Loucy (cell line): ENCODE results near the gene CACNA1D.

Source experiments
- H2AFZ ChIP-seq: fragments of 200-600 bp; sonication (generic); 2 replicates; pipeline ENCODE4 v1.6.0; 2016; ENCODE audit warnings: antibody characterized with exemption, mild to moderate bottlenecking, low read length, moderate library complexity
- H3F3A ChIP-seq: fragments of 200-600 bp; 2 replicates; pipeline ENCODE4 v1.6.0; 2016; ENCODE audit warnings: antibody characterized with exemption, low read depth, mild to moderate bottlenecking
- H3K27me3 ChIP-seq: fragments of 200-600 bp; sonication (generic); 2 replicates; pipeline ENCODE4 v1.6.1; 2014; ENCODE audit warnings: low read length, mild to moderate bottlenecking; ENCODE audit not compliant: insufficient read depth, poor library complexity, severe bottlenecking
- H3K36me3 ChIP-seq: fragments of 200-600 bp; sonication (generic); 2 replicates; pipeline ENCODE4 v1.6.1; 2016; ENCODE audit warnings: low read length; ENCODE audit not compliant: insufficient read depth
- H3K4me1 ChIP-seq: fragments of 200-600 bp; sonication (generic); 2 replicates; pipeline ENCODE4 v1.5.1; 2014; ENCODE audit warnings: low read length, mild to moderate bottlenecking; ENCODE audit not compliant: insufficient read depth, poor library complexity, severe bottlenecking
- H3K4me2 ChIP-seq: fragments of 200-600 bp; sonication (generic); 2 replicates; pipeline ENCODE4 v1.6.0; 2014; ENCODE audit warnings: antibody characterized with exemption, low read length, low read depth, mild to moderate bottlenecking; ENCODE audit not compliant: poor library complexity, severe bottlenecking
- H3K4me3 ChIP-seq: fragments of 200-600 bp; sonication (generic); 2 replicates; pipeline ENCODE4 v1.5.1; 2014; ENCODE audit warnings: low read length, mild to moderate bottlenecking, mixed read lengths; ENCODE audit not compliant: poor library complexity, severe bottlenecking
- H3K79me2 ChIP-seq: fragments of 200-600 bp; sonication (generic); 2 replicates; pipeline ENCODE4 v1.6.1; 2014; ENCODE audit warnings: low read length; ENCODE audit not compliant: insufficient read depth
- H3K9ac ChIP-seq: fragments of 200-600 bp; sonication (generic); 2 replicates; pipeline ENCODE4 v1.6.0; 2014; ENCODE audit warnings: mild to moderate bottlenecking, low read depth, low read length, moderate library complexity; ENCODE audit not compliant: poor library complexity, severe bottlenecking
- H3K9me2 ChIP-seq: fragments of 200-600 bp; sonication (generic); replicated peaks from 2 replicates; pipeline ENCODE4 v1.6.1; 2016; ENCODE audit warnings: low read depth, low read length, mixed read lengths
- H3K9me3 ChIP-seq: fragments of 200-600 bp; sonication (generic); 2 replicates; pipeline ENCODE4 v1.6.1; 2014; ENCODE audit warnings: mild to moderate bottlenecking, antibody characterized with exemption, low read length, low read depth; ENCODE audit not compliant: insufficient read depth
- H4K20me1 ChIP-seq: fragments of 200-600 bp; sonication (generic); 2 replicates; pipeline ENCODE4 v1.6.0; 2014; ENCODE audit warnings: antibody characterized with exemption, low read length, mild to moderate bottlenecking; ENCODE audit not compliant: insufficient read depth, poor library complexity, severe bottlenecking
- EZH2phosphoT487 ChIP-seq: fragments of 200-600 bp; IDR thresholded peaks from 2 replicates; pipeline ENCODE4 v1.6.1; 2018; ENCODE audit warnings: antibody characterized with exemption, mild to moderate bottlenecking, moderate library complexity, borderline replicate concordance
- TF ChIP-seq, protein P1 (sequence below): fragments of 200-600 bp; sonication (generic); conservative IDR thresholded peaks from 2 replicates; pipeline ENCODE4 v1.5.1; 2014; ENCODE audit warnings: mild to moderate bottlenecking, antibody characterized with exemption, low read length

CACNA1D gene

DNA sequence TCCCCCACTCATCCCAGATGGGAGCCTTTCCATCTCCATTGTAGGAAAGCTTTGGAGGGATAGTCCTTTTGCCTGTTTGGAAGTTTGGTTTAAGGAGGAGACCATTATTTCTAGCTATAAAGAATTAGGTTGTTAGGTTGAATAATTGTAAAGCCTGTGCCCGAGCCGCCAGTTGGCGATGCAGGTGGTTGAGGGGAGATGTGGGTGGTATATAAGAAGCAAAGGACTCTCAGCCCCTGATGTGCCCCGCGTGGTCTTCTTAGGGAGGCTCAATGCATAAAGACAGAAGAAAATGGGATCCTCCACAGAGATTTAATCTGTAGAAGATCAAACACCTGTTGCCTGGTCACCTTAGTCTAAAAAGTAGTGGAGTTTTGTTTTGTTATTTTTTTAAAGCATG, 296.1 kb downstream of the CACNA1D start:
- Histone ChIP-seq H3K4me3 (no peak overlapping the region), H3K9me2 (no peaks in the 10 kb centered on the region), H3F3A (no peaks in the 10 kb centered on the region), H3K79me2 (no peaks in the 10 kb centered on the region), H3K9me3 (no peaks in the 10 kb centered on the region), H2AFZ (no peak overlapping the region), H4K20me1 (no peaks in the 10 kb centered on the region), H3K4me1 (no peaks in the 10 kb centered on the region), H3K27me3 (no peaks in the 10 kb centered on the region), H3K36me3 (no peaks in the 10 kb centered on the region), H3K9ac (no peak overlapping the region), H3K4me2 (no peak overlapping the region)
- TF ChIP-seq, protein P1, sequence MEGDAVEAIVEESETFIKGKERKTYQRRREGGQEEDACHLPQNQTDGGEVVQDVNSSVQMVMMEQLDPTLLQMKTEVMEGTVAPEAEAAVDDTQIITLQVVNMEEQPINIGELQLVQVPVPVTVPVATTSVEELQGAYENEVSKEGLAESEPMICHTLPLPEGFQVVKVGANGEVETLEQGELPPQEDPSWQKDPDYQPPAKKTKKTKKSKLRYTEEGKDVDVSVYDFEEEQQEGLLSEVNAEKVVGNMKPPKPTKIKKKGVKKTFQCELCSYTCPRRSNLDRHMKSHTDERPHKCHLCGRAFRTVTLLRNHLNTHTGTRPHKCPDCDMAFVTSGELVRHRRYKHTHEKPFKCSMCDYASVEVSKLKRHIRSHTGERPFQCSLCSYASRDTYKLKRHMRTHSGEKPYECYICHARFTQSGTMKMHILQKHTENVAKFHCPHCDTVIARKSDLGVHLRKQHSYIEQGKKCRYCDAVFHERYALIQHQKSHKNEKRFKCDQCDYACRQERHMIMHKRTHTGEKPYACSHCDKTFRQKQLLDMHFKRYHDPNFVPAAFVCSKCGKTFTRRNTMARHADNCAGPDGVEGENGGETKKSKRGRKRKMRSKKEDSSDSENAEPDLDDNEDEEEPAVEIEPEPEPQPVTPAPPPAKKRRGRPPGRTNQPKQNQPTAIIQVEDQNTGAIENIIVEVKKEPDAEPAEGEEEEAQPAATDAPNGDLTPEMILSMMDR, result no peak
- TF ChIP-seq EZH2phosphoT487, result no peak

DNA sequence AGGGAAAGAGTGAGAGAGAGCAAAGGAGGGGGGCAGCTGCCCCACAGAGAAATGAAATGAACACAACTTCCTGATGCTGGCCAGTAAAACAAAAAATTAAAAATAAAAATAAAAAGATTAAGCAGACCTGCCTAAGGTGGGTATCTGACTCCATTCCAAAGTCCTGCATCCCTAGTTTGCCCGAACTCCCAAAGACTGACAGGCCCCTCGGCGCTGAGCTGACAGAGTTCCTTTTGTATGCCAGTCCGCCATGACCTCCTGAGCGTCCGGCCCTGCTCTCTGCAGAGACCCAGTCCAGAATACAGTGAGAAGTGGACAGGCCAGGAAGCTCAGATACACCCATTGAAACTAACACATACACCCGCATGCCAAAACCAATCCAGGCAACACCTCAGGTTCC, 296.9 kb downstream of the CACNA1D start:
- H3K9me3 ChIP-seq, result no peaks in the 10 kb centered on the region
- H3K4me1 ChIP-seq, result no peaks in the 10 kb centered on the region
- no peak for TF ChIP-seq EZH2phosphoT487
- TF ChIP-seq, protein P1, result no peak
- H3K4me2 ChIP-seq, result no peak overlapping the region
- H3K27me3 ChIP-seq, result no peaks in the 10 kb centered on the region
- no peak overlapping the region for H2AFZ ChIP-seq
- no peak overlapping the region for H3K4me3 ChIP-seq
- H3K36me3 ChIP-seq, result no peaks in the 10 kb centered on the region
- H4K20me1 ChIP-seq, result no peaks in the 10 kb centered on the region
- no peaks in the 10 kb centered on the region for H3K79me2 ChIP-seq
- H3K9me2 ChIP-seq, result no peaks in the 10 kb centered on the region
- H3K9ac ChIP-seq, result no peak overlapping the region
- no peaks in the 10 kb centered on the region for H3F3A ChIP-seq

DNA sequence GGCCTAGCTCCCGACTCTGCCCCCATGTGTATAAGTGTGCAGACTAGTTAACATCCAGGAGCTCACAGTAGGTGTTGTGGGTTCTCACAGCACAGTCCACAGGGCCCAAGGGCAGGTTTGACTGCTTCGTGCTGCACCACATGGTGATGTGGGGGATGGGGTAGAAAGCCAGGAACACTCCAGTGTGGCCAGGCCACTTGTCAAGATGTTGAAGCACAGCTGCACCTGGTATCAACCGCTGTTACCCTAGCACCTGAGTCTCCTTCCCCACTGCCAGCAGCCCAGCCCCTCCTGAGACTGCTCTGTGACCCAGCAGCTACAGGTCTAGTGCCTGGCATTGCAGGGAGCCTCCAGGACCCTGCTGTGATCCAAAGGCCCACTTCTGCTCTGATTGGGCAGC, 298.5 kb downstream of the CACNA1D start:
- Histone ChIP-seq H3K4me1 (no peaks in the 10 kb centered on the region), H3K4me3 (no peak overlapping the region), H3F3A (no peaks in the 10 kb centered on the region), H3K9me3 (no peaks in the 10 kb centered on the region), H3K27me3 (no peaks in the 10 kb centered on the region), H4K20me1 (no peaks in the 10 kb centered on the region), H3K36me3 (no peaks in the 10 kb centered on the region), H2AFZ (no peak overlapping the region), H3K79me2 (no peaks in the 10 kb centered on the region), H3K9ac (no peak overlapping the region), H3K4me2 (no peak overlapping the region), H3K9me2 (no peaks in the 10 kb centered on the region)
- TF ChIP-seq, protein P1, result no peak
